IPS-20b (cell line): ENCODE data around the gene NTN1.

ENCODE experiments used
- H3K27ac ChIP-seq: one replicate; pipeline ENCODE4 v1.5.1; 2013; ENCODE audit warnings: low read length
- H3K27me3 ChIP-seq: 2 replicates; pipeline ENCODE4 v1.6.1; 2013; ENCODE audit warnings: mild to moderate bottlenecking, low read length, inconsistent platforms; ENCODE audit not compliant: insufficient read depth
- H3K36me3 ChIP-seq: 2 replicates; pipeline ENCODE4 v1.6.1; 2013; ENCODE audit warnings: low read depth, mild to moderate bottlenecking, inconsistent platforms, low read length, moderate library complexity; ENCODE audit not compliant: insufficient read depth
- H3K4me1 ChIP-seq: 2 replicates; pipeline ENCODE4 v1.6.1; 2013; ENCODE audit warnings: mild to moderate bottlenecking, control low read depth, inconsistent platforms, low read length, moderate library complexity; ENCODE audit not compliant: insufficient read depth
- H3K4me3 ChIP-seq: 2 replicates; pipeline ENCODE4 v1.5.1; 2013; ENCODE audit warnings: mild to moderate bottlenecking, low read length, inconsistent platforms
- H3K9ac ChIP-seq: 2 replicates; pipeline ENCODE4 v1.6.1; 2013; ENCODE audit warnings: low read depth, mild to moderate bottlenecking, inconsistent platforms, low read length, moderate library complexity
- H3K9me3 ChIP-seq: 2 replicates; pipeline ENCODE4 v1.6.1; 2013; ENCODE audit warnings: mild to moderate bottlenecking, low read depth, low read length, inconsistent platforms; ENCODE audit not compliant: insufficient read depth

NTN1 gene

DNA sequence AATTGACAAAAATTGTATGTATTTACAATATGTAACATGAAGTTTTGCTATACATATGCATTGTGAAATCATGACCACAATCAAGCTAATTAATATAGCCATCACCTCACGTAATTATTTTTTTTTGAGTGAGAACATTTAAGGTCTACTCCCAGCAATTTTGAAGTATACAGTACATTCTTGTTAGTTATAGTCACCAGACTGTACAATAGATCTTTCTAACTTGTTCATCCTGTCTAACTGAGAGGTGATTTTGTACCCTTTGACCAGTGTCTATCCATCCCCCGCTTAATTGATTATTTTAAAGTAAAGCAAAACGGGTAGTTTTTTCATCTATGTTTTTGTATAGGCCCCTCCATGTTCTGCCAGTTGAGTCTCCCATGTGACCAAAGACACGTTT lies 30.3 kb downstream of the NTN1 start:
- H3K4me1 ChIP-seq, result peaks cover 24% of the 10 kb centered on the region
- no peak overlapping the region for H3K27ac ChIP-seq
- H3K9me3 ChIP-seq, result no peaks in the 10 kb centered on the region; the same call in 1 of the 2 replicates
- peaks cover 54% of the 10 kb centered on the region for H3K27me3 ChIP-seq
- H3K9ac ChIP-seq, result no peak overlapping the region
- H3K4me3 ChIP-seq, result no peak overlapping the region
- no peaks in the 10 kb centered on the region for H3K36me3 ChIP-seq

DNA sequence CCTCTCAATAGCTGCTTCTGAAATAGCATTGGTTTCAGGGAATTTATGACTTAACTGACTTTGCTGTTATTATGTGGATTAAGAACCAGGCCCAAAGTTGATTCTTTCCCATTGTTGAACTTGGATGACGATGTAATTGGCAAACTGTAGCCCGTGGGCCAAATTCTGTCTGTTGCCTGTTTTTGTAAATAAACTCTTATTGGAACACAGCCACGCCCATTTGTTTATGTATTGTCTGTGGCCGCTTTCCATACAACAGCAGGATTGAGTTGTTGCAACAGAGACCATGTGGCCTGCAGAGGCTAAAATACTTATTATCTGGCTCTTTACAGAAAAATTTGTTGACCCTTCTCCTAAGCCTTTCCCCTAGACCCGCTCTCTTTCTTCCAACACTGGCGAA lies 31.6 kb downstream of the NTN1 start:
- Histone ChIP-seq H3K27ac (no peak overlapping the region), H3K27me3 (peaks cover 65% of the 10 kb centered on the region), H3K36me3 (no peaks in the 10 kb centered on the region), H3K9me3 (no peaks in the 10 kb centered on the region; the same call in 1 of the 2 replicates), H3K4me1 (peaks cover 24% of the 10 kb centered on the region), H3K9ac (no peak overlapping the region), H3K4me3 (no peak overlapping the region)

DNA sequence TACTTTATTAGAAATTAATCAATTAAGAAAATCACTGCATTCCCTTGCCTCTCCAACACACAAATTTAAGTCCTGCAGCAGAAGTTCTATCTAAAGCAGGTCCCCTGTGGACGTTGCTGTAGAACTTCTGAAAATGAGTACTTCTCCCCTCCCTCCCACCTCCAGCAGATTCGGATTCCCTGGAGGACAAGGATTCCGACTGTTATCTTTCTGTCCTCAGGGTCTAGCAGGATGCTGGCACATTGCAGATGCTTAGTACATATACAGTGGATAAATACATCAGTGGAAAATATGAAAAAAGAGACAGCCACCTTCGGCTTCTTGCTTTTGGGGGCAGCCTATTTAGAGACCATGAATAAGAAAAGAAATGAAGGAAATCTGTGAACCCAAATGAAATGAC lies 32.1 kb downstream of the NTN1 start:
- H3K9ac ChIP-seq, result no peak overlapping the region; the same call in 1 of the 2 replicates
- H3K27ac ChIP-seq, result no peak overlapping the region
- H3K4me1 ChIP-seq, result peaks cover 24% of the 10 kb centered on the region
- H3K9me3 ChIP-seq, result no peaks in the 10 kb centered on the region; the same call in 1 of the 2 replicates
- H3K4me3 ChIP-seq, result peak overlapping the region; percentile 57; the same call in 1 of the 2 replicates
- peaks cover 65% of the 10 kb centered on the region for H3K27me3 ChIP-seq
- no peaks in the 10 kb centered on the region for H3K36me3 ChIP-seq

DNA sequence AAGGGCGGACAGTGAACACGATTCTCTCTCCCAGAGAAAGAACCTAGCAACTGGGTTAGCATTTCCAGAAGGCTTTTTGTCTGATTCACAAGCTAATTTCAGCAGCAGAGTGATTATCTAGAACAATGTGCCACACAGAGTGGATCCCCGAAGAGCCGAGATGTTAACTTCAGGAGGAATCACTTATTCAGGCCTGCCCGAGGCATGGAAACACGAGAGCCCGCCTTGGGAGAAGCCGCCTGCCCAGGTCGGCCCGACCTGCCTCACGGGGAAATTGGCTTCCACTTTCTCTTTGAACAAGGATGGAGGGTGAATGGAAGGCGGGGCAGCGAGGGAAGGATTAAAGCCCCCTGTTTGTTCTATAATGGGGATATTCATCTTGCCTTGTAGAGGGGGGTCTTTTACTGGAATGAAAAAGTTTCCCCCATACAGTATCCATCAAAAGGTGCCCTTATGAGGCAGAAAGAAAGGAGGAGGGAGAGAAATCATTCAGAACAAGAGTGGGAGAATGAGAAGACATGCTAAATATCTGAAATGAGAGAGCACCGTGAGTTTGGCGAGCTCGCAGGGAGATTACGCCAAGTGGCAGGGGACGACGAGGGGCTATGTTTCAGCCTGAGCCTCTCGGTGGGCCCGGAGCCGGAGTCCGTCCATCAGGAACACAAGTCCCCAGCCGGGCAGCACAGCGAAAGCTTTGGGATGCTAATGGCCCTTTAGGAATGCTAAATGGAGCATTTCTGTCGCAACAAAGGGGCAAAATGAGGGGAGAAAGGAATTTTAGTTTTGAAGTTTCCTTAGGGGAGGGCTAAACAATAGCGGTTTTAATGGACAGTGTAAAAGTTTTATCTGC lies 33.0 kb downstream of the NTN1 start:
- Histone ChIP-seq H3K9ac (peak overlapping the region; percentile 47; the same call in 1 of the 2 replicates), H3K4me3 (peak overlapping the region; percentile 57), H3K4me1 (peaks cover 24% of the 10 kb centered on the region)

DNA sequence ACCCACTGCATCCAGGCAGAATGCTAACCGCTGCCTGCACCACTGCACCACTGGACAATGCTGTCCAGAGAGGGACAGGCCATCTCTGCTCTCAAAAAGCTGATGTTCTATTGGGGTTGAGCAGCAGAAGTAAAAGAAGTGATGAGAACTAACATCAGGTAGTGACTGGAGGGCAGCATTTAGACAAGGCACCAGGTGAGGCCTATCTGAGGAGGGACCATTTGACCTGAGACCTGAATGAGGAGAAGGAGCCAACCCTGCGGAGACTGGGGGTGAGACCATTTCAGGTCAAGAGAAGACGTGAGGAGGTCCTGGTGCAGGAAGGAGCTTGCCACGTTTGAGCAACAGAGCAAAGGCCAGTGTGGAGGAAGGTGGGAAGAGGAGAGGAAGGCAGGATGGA lies 34.0 kb downstream of the NTN1 start:
- peaks cover 24% of the 10 kb centered on the region for H3K4me1 ChIP-seq

More for the DNA sequence above, 33.0 kb downstream of the NTN1 start:
- H3K36me3 ChIP-seq, result no peaks in the 10 kb centered on the region
- H3K27me3 ChIP-seq, result peaks cover 65% of the 10 kb centered on the region
- H3K9me3 ChIP-seq, result no peaks in the 10 kb centered on the region
- H3K27ac ChIP-seq, result no peak overlapping the region

DNA sequence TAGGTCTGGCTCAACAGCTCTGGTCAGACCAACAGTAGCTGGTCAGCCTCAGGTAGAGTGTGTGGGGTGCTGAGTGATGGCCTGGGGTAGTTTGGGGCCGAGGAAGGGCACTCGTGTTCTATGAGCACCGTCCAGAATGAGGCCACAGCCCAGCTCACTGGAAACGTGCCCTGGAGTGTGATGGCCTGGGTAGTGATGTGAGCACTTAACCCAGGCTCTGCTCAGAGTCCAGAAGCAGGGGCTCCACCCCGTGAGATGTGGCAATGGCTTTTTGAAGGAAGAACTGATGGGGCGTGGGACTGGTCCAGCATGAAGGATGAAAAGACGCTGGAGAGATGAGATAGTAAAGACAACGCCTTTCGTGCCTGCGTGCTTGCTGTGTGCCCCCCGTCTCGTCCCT lies 35.3 kb downstream of the NTN1 start:
- Histone ChIP-seq H3K9ac (no peak overlapping the region), H3K27me3 (peaks cover 60% of the 10 kb centered on the region), H3K4me1 (peaks cover 24% of the 10 kb centered on the region), H3K27ac (no peak overlapping the region), H3K36me3 (no peaks in the 10 kb centered on the region), H3K4me3 (no peak overlapping the region), H3K9me3 (no peaks in the 10 kb centered on the region)

More for the DNA sequence above, 34.0 kb downstream of the NTN1 start:
- no peaks in the 10 kb centered on the region for H3K9me3 ChIP-seq
- H3K36me3 ChIP-seq, result no peaks in the 10 kb centered on the region
- peak overlapping the region; percentile 49; the same call in 1 of the 2 replicates for H3K4me3 ChIP-seq
- H3K27me3 ChIP-seq, result peaks cover 65% of the 10 kb centered on the region
- H3K9ac ChIP-seq, result no peak overlapping the region
- no peak overlapping the region for H3K27ac ChIP-seq

DNA sequence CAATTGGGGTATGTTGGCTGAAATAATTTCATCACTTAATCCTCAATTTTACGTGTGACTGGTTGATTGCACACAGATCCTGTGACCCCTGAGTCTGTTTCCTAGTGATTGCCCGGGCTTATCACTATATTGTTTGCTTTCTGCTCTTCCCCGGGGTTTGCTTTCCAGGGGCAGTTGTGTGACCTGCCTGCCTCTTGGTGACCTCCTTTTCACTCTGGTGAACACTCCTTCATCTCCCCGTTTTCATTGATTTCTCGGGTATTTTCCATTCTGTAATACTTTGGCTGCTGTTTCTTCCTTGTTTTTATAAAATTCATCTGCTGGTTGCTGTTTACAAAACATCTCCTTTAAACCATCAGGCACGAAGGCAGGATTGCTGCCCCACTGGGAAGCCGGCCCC lies 36.0 kb downstream of the NTN1 start:
- H3K9ac ChIP-seq, result no peak overlapping the region
- peaks cover 53% of the 10 kb centered on the region for H3K27me3 ChIP-seq
- H3K9me3 ChIP-seq, result no peaks in the 10 kb centered on the region
- H3K36me3 ChIP-seq, result no peaks in the 10 kb centered on the region
- no peak overlapping the region for H3K4me3 ChIP-seq
- no peak overlapping the region for H3K27ac ChIP-seq
- H3K4me1 ChIP-seq, result peaks cover 27% of the 10 kb centered on the region

DNA sequence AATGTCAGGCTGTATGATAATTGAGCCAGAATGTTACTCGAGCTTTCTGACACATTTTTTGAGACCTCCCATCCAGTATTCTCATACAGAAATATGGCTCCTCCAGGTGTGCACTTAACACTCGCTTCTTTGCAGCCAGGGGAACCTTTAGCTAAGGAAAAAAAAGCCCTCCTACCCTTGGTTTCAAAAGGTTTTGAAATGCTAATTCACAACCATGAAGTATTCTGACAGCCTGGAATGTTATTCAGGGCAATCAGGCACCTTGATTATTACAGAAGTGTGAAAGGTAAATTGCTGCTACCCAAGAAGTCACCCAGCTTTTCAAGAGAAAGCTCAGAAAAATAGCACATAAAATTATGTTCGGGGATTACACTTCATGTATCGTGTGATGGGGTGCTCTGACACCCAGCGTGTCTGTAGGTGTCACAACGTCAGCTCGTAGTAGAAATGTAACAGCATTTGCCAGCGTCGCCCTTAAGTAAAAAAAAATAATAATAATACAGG lies 41.1 kb downstream of the NTN1 start:
- peaks cover 7% of the 10 kb centered on the region; the same call in 1 of the 2 replicates for H3K4me1 ChIP-seq
- H3K4me3 ChIP-seq, result no peak overlapping the region
- no peaks in the 10 kb centered on the region for H3K36me3 ChIP-seq
- H3K9me3 ChIP-seq, result no peaks in the 10 kb centered on the region
- H3K27ac ChIP-seq, result no peak overlapping the region
- H3K9ac ChIP-seq, result no peak overlapping the region
- peaks cover 2% of the 10 kb centered on the region; the same call in 1 of the 2 replicates for H3K27me3 ChIP-seq

DNA sequence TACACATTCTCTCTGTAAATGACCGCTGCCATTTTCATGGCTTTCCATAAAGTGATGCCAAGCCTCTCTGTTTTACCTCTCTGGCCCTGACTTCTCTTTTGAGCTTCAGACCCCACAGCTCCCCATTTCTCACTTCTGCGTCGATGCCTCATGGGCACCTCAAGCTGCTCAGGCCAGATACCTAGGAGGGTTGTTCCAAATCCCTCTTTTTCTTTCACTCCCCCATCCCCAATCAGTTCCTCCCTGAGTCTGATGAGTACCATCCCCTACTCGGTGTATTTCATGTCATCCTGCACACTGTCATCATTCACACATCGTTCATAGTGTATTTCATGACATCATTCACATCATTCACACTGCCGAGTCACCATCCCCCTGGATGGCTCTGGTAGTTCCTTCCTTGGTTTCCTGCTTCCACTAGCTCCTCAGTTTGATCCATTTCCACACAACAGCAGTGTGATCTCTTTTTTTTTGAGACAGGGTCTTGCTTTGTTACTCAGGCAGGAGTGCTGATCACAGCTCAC lies 43.1 kb downstream of the NTN1 start:
- Histone ChIP-seq H3K36me3 (no peaks in the 10 kb centered on the region), H3K4me1 (peaks cover 7% of the 10 kb centered on the region; the same call in 1 of the 2 replicates), H3K9ac (no peak overlapping the region), H3K4me3 (no peak overlapping the region), H3K27ac (no peak overlapping the region), H3K27me3 (no peaks in the 10 kb centered on the region), H3K9me3 (no peaks in the 10 kb centered on the region)

DNA sequence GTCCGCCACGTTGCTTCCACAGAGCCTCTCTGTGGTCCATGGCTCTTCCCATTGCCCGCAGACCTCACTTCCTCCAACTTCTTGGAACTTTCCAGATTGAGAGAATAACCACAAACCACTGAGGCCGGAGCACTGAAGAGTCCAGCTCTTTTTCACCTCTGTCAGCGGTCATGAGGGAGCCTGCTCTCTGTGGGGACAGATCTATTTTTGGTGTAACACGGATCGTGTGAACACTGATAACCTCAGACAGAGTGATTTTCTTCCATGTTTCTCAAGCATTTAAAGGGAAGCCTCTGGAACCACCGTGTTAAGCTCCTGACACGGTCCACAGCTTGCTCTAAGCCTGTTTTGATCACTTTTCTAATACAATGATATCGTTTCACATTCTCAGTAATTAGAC lies 49.7 kb downstream of the NTN1 start:
- H3K4me1 ChIP-seq, result no peaks in the 10 kb centered on the region
- no peaks in the 10 kb centered on the region for H3K9me3 ChIP-seq
- H3K4me3 ChIP-seq, result no peak overlapping the region
- 0 out of 2 replicates have a peak, but pooled peaks cover 6% of the 10 kb centered on the region for H3K27me3 ChIP-seq
- H3K36me3 ChIP-seq, result no peaks in the 10 kb centered on the region
- no peak overlapping the region for H3K27ac ChIP-seq
- H3K9ac ChIP-seq, result no peak overlapping the region

DNA sequence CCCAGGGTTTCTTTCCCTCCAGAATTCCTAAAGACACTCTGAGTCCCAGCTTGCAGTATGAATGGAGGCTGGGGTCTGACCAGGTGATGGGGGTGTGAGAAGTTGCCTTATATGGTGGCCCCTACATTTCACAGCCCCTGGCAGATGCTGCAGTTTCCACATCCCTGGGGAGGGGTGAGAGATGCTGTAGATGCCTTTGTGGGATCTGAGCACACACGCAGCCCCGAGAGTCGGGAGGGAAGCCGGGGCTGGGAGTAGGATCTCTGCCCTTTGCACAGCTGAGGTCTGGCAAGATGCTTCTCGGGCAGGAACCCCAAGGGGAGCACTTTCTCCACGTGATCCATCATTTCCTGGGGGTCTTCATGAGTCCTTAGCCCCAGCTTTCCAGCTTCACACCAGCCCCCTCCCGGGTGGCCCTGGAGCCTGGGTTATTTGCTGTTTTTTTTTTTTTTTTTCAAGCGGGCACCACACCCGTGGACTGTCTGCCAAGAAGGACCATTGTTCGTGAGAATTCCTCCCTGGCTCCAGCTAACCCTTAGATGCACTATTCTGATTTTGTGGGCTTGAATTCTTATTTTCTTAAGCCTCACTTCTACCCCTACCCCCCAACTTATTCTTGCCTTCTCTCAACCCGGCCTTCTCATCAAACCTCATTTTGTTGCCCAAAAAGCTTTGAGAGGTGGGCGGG lies 50.6 kb downstream of the NTN1 start:
- Histone ChIP-seq H3K4me1 (no peaks in the 10 kb centered on the region), H3K27ac (no peak overlapping the region)

More for the DNA sequence above, 50.6 kb downstream of the NTN1 start:
- no peaks in the 10 kb centered on the region for H3K36me3 ChIP-seq
- 0 out of 2 replicates have a peak, but pooled peaks cover 6% of the 10 kb centered on the region for H3K27me3 ChIP-seq
- no peak overlapping the region for H3K4me3 ChIP-seq
- H3K9ac ChIP-seq, result no peak overlapping the region
- no peaks in the 10 kb centered on the region for H3K9me3 ChIP-seq
